HG03045 (cell line): ENCODE data around the gene ZNF79.

Experiments
- ATAC-seq: cut with Tn5 transposase; IDR thresholded peaks from one replicate; pipeline ENCODE4 v1.9.1; 2021; ENCODE audit warnings: mild to moderate bottlenecking, moderate library complexity; ENCODE audit not compliant: unreplicated experiment

Gene ZNF79

DNA sequence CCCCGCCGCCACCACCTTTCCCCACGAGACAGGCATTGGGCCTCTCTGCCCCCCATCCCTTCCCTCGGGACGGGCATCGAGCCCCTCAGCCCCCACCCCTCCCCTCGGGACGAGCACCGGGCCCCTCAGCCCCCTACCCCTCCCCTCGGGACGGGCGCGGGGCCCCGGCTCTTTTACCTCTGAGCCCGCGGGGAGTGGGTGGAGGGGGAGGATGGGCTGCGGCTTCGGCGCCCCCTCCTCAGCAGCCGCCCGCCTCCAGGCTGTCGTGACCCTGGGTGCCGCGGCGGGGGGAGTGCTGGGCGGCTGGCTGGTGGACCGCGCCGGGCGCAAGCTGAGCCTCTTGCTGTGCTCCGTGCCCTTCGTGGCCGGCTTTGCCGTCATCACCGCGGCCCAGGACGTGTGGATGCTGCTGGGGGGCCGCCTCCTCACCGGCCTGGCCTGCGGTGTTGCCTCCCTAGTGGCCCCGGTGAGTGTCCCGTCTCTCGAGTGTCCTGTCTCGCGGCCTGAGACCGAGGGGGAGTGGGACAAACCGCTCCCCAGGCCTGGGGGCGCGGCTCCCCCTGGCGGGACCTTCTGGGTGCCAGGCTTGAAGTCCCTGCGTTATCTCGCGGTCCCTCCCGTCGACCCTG lies 26.4 kb upstream of the ZNF79 start:
- ATAC-seq, result no peak

DNA sequence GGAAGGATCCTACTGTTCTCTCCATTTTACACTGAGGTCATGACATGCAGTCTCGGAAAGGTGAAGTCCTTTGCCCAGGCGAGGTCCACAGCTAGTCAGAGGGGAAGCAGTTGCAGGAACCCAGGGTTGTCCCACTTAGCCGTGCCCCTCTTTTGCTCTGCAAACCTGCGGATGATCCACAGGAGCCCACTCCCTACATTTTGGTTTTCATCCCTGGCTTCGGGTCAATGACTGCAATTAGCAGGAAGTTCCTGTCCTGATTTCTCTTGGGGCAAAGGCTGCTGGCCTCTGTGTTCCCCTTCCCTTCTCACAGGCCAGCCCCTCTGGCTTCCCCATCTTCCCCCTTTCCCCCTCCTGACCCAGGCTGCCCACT lies 25.9 kb upstream of the ZNF79 start:
- ATAC-seq, result no peak

DNA sequence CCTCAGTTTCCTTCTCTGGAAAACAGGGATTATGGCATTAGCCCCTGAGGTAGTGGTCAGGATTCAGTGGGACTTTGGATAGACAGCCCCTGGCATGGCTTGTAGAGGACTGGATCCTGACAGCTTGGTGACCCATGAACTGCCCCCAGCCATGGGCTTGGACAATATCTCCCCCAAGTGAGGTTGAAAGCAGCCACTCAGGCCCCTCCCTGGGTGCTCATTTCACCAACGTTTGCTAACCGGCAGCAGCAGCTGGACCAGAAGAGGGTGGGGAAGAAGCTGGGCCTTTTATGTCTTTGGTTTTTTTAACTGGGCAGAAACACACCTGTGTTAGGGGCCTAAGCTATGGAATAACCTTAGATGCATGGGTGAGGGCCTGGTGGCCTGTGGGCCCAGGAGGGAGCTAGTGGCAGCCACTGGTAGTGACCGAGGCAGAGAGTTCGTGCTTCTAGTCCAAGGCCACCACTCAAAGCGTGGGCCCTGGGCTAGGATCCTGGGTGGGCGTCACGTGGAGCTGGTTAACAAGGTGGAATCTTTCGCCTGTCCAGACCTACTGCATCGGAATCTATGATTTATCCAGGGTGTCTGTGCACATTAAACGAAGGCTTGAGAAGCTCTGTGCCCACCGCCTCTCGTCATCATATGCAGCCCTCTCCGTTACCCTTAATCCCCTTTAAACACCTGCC lies 25.3 kb upstream of the ZNF79 start:
- no peak for ATAC-seq

DNA sequence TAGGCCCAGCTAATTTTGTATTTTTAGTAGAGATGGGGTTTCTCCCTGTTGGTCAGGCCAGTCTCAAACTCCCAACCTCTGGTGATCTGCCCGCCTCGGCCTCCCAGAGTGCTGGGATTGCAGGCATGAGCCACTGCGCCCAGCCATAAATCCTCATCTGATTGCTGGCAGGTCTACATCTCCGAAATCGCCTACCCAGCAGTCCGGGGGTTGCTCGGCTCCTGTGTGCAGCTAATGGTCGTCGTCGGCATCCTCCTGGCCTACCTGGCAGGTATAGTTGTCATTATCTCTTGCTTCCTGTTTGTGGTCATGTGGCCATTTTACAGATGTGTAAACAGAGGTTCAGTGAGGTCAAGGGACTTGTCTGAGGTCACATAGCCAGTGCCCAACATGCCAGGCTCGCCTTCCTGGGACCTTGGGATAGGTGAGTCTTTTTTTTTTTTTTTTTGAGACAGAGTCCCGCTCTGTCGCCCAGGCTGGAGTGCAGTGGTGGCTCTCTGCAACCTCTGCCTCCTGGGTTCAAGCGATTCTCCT lies 24.4 kb upstream of the ZNF79 start:
- no peak for ATAC-seq

DNA sequence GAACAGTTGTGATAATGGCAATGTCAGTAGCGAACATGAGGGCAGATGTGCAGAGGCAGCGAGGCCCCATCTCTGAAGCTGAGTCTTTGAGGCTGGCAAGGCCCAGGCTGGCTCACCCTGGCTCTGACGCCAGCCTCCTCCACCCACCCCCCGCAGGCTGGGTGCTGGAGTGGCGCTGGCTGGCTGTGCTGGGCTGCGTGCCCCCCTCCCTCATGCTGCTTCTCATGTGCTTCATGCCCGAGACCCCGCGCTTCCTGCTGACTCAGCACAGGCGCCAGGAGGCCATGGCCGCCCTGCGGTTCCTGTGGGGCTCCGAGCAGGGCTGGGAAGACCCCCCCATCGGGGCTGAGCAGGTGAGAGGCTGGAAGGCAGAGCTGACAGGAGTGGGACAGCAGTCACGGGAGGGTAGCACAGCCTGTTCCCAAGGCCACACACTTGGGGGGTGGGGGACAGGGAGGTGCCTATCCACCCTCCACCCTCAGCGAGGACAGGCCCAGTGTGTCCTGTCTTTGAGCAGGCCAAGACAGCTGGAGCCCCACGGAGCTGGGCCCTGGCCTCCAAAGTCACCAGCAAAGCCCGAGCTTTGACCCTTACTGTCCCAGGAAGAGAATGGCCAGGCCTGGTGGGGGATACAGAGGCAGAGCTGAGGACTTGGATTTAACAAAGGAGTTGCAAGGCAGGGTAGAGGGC lies 21.6 kb upstream of the ZNF79 start:
- no peak for ATAC-seq

DNA sequence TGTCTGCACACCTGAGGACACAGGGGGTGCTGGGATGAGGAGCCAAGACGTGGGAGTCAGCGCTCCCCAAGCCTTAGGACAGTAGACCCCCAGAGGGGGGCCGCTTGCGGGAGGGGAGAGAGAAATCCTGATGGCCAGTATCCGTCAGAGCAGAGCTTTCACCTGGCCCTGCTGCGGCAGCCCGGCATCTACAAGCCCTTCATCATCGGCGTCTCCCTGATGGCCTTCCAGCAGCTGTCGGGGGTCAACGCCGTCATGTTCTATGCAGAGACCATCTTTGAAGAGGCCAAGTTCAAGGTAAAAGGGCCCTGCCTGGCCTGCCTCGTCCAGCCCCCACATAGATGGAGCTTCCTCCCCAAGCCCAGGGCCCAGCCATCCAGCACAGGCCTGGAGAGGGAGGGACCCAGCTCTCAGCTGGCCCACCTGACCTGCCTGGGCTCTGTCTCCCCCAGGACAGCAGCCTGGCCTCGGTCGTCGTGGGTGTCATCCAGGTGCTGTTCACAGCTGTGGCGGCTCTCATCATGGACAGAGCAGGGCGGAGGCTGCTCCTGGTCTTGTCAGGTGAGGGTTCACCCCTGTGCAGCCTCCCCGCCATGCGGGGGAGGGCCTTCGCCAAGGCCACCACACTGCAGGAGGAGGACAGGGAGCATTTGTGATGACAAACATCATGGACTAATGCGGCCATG lies 20.5 kb upstream of the ZNF79 start:
- no peak for ATAC-seq

DNA sequence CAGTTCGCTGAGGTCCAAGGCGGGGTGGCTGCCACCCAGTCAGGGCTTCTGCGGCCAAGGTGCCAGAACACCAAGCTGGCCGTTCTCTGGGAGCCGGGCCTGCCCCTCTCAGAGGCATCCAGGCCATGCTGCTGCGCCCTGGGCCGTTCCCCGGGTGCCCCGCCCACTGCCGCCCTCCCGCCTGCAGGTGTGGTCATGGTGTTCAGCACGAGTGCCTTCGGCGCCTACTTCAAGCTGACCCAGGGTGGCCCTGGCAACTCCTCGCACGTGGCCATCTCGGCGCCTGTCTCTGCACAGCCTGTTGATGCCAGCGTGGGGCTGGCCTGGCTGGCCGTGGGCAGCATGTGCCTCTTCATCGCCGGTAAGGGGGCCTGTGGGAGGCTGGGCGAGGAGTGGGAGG lies 19.6 kb upstream of the ZNF79 start:
- ATAC-seq, result no peak

DNA sequence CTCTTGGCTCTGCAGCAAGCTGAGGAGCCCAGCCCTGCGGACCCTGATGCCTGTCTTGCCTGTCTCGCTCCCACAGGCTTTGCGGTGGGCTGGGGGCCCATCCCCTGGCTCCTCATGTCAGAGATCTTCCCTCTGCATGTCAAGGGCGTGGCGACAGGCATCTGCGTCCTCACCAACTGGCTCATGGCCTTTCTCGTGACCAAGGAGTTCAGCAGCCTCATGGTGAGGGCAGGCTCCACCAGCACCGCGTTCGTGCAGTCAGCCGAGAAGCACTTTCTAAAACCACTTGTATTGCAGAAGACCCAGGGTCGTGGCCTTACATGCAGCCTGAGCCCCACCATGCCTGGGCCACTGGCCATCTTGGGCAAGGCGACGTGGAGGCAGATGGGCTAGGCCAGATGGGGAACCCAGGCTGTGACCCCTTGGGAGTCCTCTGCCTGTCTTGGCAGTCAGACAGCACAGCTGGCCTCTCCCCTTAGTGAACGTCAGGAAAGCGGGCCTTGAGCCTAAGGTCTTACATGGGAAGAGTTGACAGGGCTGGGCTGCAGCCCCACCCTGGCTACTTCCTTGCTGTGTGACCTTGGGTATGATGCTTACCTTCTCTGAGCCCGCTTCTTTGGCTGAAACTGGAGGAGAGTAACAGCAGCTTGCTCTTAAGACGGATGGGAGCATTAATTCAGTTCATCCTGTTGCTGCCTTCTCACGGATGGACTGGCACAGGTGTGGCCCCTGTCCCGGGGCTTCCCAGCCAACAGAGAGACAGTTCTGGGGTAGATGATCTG lies 18.6 kb upstream of the ZNF79 start:
- no peak for ATAC-seq

DNA sequence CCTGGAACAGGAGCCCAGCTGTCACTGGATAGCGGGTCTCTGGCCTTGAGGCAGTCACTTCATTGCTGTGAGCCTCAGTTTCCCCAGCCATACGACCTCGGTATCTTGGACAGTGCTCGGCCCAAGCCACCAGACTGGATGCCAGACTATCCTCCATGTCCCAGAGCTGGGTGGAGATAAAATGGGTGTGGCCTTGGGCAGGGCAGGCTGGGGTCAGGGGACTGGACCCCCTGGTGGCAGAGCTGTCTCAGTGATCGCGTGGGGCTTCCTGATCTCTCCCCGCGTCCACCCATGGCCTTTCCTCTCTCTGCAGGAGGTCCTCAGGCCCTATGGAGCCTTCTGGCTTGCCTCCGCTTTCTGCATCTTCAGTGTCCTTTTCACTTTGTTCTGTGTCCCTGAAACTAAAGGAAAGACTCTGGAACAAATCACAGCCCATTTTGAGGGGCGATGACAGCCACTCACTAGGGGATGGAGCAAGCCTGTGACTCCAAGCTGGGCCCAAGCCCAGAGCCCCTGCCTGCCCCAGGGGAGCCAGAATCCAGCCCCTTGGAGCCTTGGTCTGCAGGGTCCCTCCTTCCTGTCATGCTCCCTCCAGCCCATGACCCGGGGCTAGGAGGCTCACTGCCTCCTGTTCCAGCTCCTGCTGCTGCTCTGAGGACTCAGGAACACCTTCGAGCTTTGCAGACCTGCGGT lies 17.2 kb upstream of the ZNF79 start:
- no peak for ATAC-seq

DNA sequence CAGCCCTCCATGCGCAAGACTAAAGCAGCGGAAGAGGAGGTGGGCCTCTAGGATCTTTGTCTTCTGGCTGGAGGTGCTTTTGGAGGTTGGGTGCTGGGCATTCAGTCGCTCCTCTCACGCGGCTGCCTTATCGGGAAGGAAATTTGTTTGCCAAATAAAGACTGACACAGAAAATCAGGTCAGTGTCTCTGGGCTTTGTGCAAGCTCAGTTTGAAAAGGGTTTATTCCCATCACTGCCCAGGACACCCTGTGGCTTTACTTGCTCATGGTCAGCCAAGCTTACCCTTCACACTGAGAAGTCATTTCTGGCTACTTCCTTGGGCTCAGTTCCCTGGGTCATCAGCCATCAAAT lies 16.7 kb upstream of the ZNF79 start:
- ATAC-seq, result no peak

DNA sequence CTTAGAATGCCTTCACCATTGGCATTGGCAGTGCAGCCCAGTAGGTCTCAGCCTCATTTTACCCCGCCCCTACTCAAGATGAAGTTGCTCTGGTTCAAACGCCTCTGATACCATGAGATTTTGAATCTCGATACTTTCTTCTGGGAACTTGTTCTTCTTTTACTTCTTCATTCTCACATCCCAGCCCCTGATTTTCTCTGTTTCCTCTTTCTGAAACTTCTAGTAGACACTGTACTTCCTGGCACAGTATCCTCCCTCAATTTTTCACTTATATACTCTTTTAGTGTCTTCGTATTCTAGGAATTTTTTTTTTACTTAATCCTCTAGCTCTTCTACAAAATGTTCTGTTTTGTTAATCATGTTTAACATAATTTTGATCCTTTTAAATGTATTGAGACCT lies 13.1 kb upstream of the ZNF79 start:
- no peak for ATAC-seq

DNA sequence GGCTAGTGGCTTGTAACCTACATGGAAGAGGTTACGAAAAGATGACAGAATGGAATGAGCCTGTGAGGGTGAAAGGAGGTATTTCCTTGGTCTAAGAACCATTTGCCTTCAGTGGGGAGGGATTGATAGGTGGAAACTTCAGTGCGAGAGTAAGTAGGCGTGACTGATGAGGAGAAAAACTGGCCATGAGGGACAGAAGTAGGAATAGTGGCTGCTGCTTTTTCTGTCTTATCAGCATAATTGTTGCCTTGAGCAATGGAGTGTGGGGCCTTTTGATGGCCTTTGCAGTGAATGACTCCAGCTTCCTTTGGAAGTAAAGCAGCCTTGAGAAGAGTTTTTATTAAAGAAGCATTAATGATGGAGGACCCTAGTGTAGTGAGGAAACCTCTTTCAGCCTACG lies 9.0 kb upstream of the ZNF79 start:
- no peak for ATAC-seq

DNA sequence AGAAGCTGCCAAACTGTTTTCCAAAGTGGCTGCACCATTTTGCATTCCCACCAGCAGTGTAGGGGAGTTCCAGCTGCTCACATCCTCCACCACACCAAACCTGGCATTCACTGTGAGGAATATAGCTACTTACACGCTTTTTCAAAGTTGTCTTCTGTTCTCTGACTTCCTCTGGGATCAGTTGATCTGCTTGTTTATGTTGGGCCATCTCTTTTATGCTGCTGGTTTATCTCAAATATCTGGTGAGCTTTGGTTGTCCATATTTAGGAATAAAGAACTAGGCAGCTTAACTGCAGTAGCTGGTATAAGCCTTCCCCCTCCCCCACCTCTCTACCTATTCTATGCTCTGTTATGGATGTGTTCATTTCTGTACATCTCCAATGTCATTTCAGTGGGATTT lies 8.5 kb upstream of the ZNF79 start:
- no peak for ATAC-seq

DNA sequence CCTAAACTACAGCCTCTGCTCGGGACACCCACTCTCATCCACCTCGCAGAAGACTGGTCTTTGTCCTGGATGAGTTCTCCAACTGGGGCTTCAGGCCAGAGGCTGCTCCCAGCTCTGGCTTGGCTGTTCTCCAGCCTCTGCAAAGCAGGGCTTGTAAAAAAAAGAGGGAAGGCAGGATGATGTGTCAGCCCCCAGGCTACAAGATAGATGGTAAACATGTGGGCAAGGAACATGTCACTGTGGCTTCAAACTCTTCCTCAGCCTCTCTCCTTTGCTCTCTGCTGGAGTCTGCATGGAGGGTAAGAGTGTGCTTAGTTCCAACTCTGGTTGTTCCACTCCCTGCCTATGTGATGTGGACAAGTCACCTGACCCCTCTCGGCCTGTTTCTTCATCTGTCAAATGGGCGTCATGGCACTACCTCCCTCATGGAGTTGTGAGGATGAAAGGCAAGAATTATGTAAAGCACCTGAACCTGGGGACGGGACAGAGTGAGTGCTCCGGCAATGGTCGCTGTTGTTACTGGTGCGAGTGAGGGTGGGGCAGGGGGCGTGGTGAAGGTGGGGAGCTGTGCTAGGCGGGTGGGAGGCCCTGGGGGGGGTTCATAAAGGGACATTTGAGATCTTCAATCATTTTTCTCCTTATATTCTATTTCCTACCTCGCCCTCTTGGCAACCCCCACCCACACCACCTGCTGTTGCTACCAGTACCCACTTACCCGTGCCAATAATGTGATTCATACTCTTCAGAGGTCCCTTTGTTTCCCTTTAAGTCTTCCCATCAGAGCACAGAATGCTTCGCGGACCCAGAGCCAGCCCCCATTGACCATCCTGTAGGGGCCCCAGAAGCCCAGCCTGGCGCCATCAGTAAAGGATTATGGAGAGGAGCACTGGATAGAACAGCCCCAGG lies 6.8 kb upstream of the ZNF79 start:
- ATAC-seq, result no peak

DNA sequence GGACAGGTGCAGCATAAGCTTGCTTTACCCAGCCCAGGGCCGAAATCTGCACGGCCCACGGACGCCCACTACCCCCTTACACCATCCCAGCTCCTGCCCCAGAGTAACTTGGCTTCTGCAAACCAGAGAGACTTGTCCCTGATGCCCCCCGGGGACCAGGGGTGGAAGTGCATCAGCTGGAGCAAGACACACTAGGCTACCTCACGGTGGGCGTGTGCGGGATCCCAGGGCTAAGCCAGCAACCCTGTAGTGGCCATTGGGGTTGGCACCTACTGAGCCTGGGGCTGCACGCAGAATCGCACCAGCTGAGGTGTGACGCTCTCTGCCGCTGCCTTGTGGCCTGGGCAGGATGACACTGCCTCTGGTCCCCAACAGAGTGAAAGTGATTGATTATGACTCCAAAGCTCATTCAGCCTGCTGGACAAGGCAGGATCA lies 6.1 kb upstream of the ZNF79 start:
- no peak for ATAC-seq

DNA sequence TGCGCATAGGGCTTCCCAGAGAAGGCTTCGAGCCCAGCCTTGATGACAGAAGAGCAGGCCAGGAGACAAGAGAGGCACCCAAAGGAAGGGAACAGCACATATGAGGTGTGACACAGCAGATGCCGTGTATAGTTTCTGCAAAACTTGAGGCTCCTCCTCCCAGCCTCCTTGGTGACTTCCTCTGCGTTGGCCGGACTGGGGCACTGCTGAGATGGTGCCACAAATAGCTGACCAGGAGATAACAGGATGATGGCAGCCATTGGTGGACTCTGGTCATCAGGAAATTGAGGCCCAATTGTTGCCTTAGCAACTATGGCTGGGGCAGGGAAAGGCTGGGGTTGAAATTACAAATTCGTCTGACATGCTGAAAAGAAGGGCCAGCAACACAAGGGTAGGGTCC lies 4.8 kb upstream of the ZNF79 start:
- ATAC-seq, result no peak

DNA sequence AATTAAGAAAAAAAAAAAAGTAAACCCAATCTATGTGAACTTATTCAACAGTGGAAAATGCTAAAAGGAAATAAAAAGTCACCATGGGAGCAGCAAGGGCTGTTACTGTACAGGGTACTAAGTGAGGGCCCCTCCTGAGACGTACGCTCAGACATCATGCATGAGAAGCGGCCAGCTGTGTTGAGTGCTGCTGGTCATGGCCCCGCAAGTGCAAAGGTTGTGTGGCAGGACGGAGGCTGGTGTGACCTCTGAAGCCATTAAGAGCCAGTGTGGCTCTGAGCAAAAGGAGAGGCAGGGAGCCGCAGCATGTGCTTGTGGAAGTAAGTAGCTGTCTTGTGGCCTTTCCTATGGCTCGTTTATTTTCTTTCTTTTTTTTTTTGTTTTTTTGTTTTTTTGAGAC lies 3.1 kb upstream of the ZNF79 start:
- ATAC-seq, result no peak

DNA sequence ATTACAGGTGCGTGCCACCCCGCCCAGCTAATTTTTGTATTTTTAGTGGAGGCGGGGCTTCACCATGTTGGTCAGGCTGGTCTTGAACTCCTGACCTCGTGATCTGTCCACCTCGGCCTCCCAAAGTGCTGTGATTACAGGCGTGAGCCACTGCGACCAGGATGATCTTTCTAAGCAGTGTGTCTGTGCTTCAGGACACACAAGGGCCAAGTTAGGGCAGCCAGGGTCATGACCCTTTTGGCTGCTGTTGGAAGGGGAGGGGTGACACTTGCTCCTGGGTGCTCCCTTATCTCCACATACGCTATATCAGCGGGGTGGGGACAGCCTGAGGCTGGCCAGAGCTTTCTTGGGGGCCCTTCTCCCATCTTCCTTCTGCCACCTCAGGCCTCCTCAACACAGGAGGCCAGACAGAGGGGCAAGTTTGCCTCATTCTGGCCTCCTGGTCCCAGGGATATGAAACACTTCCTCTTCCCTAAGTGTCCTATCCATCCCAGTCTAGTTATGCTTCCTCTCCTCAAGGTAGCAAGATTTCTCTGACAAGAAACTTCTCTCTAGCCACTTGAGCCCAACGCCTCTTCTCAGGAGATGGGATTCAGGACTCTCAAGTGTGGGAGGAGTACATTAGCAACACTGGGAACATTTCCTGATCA lies 1.9 kb upstream of the ZNF79 start:
- no peak for ATAC-seq

DNA sequence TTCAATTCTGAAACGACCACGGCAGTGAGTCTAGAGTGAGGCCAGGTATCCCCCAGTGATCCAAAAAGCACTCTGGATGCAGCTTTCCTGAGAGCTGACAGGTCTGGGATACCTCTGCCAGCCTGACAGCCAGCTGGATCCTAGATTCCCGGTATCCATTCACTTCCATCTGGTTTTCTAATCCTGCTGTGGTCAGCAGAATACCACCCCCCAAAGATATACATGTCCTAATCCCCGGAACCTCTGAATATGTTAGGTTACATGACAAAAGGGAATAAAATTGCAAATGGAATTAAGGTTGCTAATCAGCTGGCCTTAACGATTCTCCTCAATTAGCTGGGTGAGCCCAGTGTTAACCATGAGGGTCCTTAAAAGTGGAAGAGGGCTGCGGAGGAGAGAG lies 1.4 kb upstream of the ZNF79 start:
- no peak for ATAC-seq
